ENCODE data around the gene TRIM68.

TRIM68 gene

GRCh38 chr11:4607781-4608666 is at the start of gene TRIM68:
Gene TRIM68, minus strand, starts transcription at chr11:4608231. Its CDS starts 2,727 bp downstream, at chr11:4605504.
- DNase-seq = peak; percentile 96

- DNase-seq = no peak
Observed at GRCh38 chr11:4654635-4655369, 46.8 kb upstream of the TRIM68 start.

GRCh38 chr11:4647766-4648165 is 39.7 kb upstream of the TRIM68 start:
- no peak for DNase-seq

- no peak for DNase-seq
Observed at GRCh38 chr11:4645974-4646373, 37.9 kb upstream of the TRIM68 start.

GRCh38 chr11:4644233-4644632 is 36.2 kb upstream of the TRIM68 start:
- no peak for DNase-seq

GRCh38 chr11:4643682-4644081 is 35.7 kb upstream of the TRIM68 start, which contains the start of gene OR51E1:
Gene OR51E1, plus strand, starts transcription at chr11:4643982. Its CDS starts 8,545 bp downstream, at chr11:4652527.
- no peak for DNase-seq

GRCh38 chr11:4643076-4643475 is 35.0 kb upstream of the TRIM68 start:
- DNase-seq = no peak

GRCh38 chr11:4642043-4642442 is 34.0 kb upstream of the TRIM68 start:
- no peak for DNase-seq

GRCh38 chr11:4641501-4641900 is 33.5 kb upstream of the TRIM68 start:
- DNase-seq = no peak

- DNase-seq = no peak
Observed at GRCh38 chr11:4639931-4640330, 31.9 kb upstream of the TRIM68 start.

GRCh38 chr11:4637662-4638047 is 29.6 kb upstream of the TRIM68 start:
- DNase-seq = no peak

GRCh38 chr11:4636962-4637661 is 29.1 kb upstream of the TRIM68 start, which contains the start of gene OR51D1:
Gene OR51D1, plus strand, starts transcription at chr11:4637477. Its CDS starts 2,314 bp downstream, at chr11:4639791.
- DNase-seq = peak; percentile 88

GRCh38 chr11:4636136-4636535 is 28.1 kb upstream of the TRIM68 start:
- no peak for DNase-seq

GRCh38 chr11:4626207-4627099 is 18.4 kb upstream of the TRIM68 start:
- peak; percentile 91 for DNase-seq

GRCh38 chr11:4619514-4619913 is 11.5 kb upstream of the TRIM68 start:
- no peak for DNase-seq

- DNase-seq = no peak
Observed at GRCh38 chr11:4615856-4616444, 7.9 kb upstream of the TRIM68 start.

- no peak for DNase-seq
Observed at GRCh38 chr11:4611986-4612385, 4.0 kb upstream of the TRIM68 start.

- peak; percentile 7 for DNase-seq
Observed at GRCh38 chr11:4610258-4610935, 2.4 kb upstream of the TRIM68 start.

- DNase-seq = peak; percentile 46
Observed at GRCh38 chr11:4607096-4607495, 935 bp downstream of the TRIM68 start.

GRCh38 chr11:4606231-4607015 is 1.6 kb downstream of the TRIM68 start:
- peak; percentile 60 for DNase-seq

All from NCI-H69 (cell line).